Progenitor cell of endocrine pancreas (in vitro differentiated cells): ENCODE measurements around the gene SH3BP5L. TPM values are rescaled to one million over a fixed set of nuclear protein-coding genes. Genes with fewer than 3 reads are reported as not detected.
"Not testable (repeated sequence)": the region's sequence is repeated elsewhere in the genome, so short reads cannot be mapped to it uniquely, and the experiment has no call there.

ENCODE experiments used
- DNase-seq: peaks from one replicate; pipeline ENCODE4 v3.0.0; 2021; ENCODE audit warnings: low spot score; ENCODE audit not compliant: unreplicated experiment
- H3K27ac Mint-ChIP-seq: 2 replicates; pipeline ENCODE4 v1.8.0; 2021; ENCODE audit warnings: mild to moderate bottlenecking, moderate library complexity, mixed read lengths
- H3K27me3 Mint-ChIP-seq: 2 replicates; pipeline ENCODE4 v1.8.0; 2021; ENCODE audit warnings: mixed read lengths
- H3K36me3 Mint-ChIP-seq: 2 replicates; pipeline ENCODE4 v1.8.0; 2022; ENCODE audit warnings: mixed read lengths; ENCODE audit not compliant: insufficient read depth
- H3K4me1 Mint-ChIP-seq: 2 replicates; pipeline ENCODE4 v1.8.0; 2021; ENCODE audit warnings: low read depth, mixed read lengths
- H3K4me3 Mint-ChIP-seq: 2 replicates; pipeline ENCODE4 v1.8.0; 2021; ENCODE audit warnings: low read depth, mild to moderate bottlenecking, moderate library complexity, mixed read lengths
- H3K9me3 Mint-ChIP-seq: 2 replicates; pipeline ENCODE4 v1.8.0; 2021; ENCODE audit warnings: low read depth, mixed read lengths
- total RNA-seq: library from RNA; stranded (reverse); gene quantifications from 2 replicates; pipeline ENCODE4 v1.2.1, GENCODE V29; 2021
- TF ChIP-seq, protein P1 (sequence below): fragments of 200-600 bp; sonication (generic); IDR thresholded peaks from one replicate; pipeline ENCODE4 v1.5.0; 2021; ENCODE audit warnings: antibody characterized with exemption, mild to moderate bottlenecking; ENCODE audit not compliant: unreplicated experiment

The SH3BP5L gene
- total RNA-seq, 1 donor from 2014 or later, result 32.5 TPM

DNA sequence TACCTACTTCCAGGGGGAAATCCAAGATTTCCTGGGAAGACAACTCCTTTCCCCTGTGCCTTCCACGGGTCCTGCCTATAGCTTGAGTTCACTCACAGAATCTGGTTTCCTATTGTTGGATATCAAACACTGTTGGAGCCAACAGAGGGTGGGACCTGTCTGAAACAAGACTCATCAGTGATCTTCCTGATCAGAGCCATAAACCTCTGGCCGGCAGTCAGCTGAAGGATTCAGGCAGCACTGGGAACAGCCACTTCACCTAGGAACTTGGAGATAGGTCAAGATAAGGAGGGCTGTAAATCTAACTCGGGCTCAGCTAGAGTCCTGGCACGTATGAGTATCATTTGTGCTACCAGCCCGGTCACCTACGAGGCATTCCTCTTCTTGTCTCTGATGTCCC, 23.3 kb downstream of the SH3BP5L start:
- Mint-ChIP-seq H3K9me3 (peaks cover 32% of the 10 kb centered on the region), H3K27ac (no peak overlapping the region)
- no peak for DNase-seq

DNA sequence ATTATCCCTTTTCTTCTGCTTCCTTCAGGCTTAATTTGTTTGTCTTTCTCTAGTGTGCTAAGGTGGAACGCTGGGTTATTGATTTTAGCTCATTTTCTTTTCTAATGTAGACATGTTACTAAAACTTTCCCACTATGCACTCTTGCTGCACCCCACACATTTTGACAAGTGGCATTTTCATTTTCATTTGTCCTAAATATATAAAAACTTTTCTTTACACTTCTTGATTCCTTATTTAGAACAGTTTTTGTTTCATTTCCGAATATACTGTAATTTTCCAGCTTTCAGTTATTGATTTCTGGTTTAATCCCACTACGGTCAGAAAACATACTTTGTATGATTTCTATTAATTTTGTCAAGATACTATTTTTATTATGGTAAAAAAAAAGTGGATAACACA, 25.3 kb downstream of the SH3BP5L start:
- Mint-ChIP-seq H3K27me3 (no peaks in the 10 kb centered on the region), H3K27ac (no peak overlapping the region)
- no peak for DNase-seq

More for the DNA sequence above, 23.3 kb downstream of the SH3BP5L start:
- H3K4me3 Mint-ChIP-seq, result no peak overlapping the region
- H3K4me1 Mint-ChIP-seq, result peaks cover 12% of the 10 kb centered on the region
- H3K36me3 Mint-ChIP-seq, result no peaks in the 10 kb centered on the region
- TF ChIP-seq, protein P1, sequence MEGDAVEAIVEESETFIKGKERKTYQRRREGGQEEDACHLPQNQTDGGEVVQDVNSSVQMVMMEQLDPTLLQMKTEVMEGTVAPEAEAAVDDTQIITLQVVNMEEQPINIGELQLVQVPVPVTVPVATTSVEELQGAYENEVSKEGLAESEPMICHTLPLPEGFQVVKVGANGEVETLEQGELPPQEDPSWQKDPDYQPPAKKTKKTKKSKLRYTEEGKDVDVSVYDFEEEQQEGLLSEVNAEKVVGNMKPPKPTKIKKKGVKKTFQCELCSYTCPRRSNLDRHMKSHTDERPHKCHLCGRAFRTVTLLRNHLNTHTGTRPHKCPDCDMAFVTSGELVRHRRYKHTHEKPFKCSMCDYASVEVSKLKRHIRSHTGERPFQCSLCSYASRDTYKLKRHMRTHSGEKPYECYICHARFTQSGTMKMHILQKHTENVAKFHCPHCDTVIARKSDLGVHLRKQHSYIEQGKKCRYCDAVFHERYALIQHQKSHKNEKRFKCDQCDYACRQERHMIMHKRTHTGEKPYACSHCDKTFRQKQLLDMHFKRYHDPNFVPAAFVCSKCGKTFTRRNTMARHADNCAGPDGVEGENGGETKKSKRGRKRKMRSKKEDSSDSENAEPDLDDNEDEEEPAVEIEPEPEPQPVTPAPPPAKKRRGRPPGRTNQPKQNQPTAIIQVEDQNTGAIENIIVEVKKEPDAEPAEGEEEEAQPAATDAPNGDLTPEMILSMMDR, result no peak
- no peaks in the 10 kb centered on the region for H3K27me3 Mint-ChIP-seq

DNA sequence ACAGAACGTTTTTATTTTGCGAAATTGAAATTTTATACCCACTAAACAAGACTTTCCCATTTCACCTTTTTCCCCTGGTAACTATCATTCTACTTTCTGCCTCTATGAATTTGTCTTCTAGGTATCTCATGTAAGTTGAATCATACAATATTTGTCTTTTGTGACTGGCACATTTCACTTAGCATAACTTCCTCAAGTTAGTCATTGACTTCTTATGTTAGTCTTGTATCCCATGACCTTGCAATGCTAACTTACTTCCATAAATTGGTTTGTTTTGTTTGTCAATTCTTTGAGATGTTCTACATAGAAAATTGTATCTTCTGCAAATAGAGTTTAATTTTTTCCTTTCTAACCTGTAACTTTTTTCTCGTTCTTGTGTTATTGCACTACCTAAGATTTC, 26.9 kb downstream of the SH3BP5L start:
- Mint-ChIP-seq H3K4me3 (no peak overlapping the region), H3K27me3 (no peaks in the 10 kb centered on the region), H3K4me1 (peaks cover 2% of the 10 kb centered on the region), H3K36me3 (no peaks in the 10 kb centered on the region), H3K9me3 (peaks cover 47% of the 10 kb centered on the region), H3K27ac (no peak overlapping the region)
- TF ChIP-seq, protein P1, result no peak
- no peak for DNase-seq

More for the DNA sequence above, 25.3 kb downstream of the SH3BP5L start:
- no peak overlapping the region for H3K4me3 Mint-ChIP-seq
- TF ChIP-seq, protein P1, result no peak
- no peaks in the 10 kb centered on the region for H3K36me3 Mint-ChIP-seq
- peaks cover 11% of the 10 kb centered on the region for H3K4me1 Mint-ChIP-seq
- H3K9me3 Mint-ChIP-seq, result peaks cover 43% of the 10 kb centered on the region

DNA sequence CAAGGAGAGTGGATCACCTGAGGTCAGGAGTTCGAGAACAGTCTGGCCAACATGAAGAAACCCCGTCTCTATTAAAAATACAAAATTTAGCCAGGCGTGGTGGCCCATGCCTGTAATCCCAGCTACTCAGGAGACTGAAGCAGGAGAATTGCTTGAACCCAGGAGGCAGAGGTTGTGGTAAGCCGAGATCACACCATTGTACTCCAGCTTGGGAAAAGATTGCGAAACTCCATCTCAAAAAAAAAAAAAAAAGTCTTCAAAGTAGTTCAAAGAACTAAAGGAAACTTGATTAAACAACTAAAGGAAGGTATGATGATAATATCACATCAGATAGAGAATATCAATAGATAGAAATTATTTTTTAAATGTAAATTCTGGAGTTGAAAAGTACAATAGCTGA, 31.1 kb downstream of the SH3BP5L start:
- not testable (repeated sequence) for DNase-seq, H3K4me3 Mint-ChIP-seq, H3K27me3 Mint-ChIP-seq, H3K36me3 Mint-ChIP-seq, H3K27ac Mint-ChIP-seq, H3K4me1 Mint-ChIP-seq
- H3K9me3 Mint-ChIP-seq, result peaks cover 51% of the 10 kb centered on the region

DNA sequence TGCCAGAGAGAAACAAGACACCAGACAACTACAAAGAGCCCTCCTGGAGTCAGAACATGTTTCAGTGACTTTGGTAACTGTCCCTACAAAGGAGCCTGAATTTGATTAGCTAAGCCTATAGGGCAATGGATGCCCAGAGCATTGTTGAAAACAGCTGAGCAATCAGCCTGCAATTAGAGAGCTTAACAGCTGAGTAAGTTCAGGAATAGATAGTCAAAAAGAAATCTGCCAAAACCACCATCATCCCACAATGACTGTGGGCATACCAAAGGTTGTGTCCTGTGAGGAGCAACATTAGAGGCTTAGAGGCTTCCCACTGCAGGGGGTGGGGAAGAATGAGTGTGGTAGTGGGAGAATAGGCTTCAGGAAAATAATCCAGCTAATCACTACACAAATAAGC, 32.1 kb downstream of the SH3BP5L start:
- TF ChIP-seq, protein P1, result no peak
- peaks cover 50% of the 10 kb centered on the region for H3K9me3 Mint-ChIP-seq
- no peak for DNase-seq
- no peak overlapping the region for H3K4me3 Mint-ChIP-seq
- H3K4me1 Mint-ChIP-seq, result no peaks in the 10 kb centered on the region
- no peaks in the 10 kb centered on the region for H3K27me3 Mint-ChIP-seq
- H3K36me3 Mint-ChIP-seq, result no peaks in the 10 kb centered on the region
- no peak overlapping the region for H3K27ac Mint-ChIP-seq

DNA sequence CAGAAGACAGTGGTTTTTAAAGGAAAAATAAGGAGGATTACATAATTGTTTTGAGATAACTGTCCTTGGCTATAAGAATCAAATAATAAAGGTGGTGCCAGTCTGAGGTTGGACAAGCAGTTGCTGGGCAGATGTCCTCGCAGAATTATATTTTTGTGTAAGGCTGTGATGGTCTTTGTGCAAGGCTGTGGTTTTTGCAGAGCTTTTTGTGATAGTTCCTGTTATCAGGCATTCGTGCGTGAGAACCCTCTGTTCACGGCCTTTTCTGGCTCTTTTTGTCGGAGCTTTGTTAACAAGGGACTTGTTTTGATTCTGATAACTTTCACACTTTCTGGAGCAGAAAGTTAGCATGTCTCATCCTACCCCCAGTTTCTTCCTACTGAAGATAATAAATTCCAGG, 33.4 kb downstream of the SH3BP5L start:
- H3K36me3 Mint-ChIP-seq, result no peaks in the 10 kb centered on the region

More for the DNA sequence above, 33.4 kb downstream of the SH3BP5L start:
- DNase-seq, result no peak
- TF ChIP-seq, protein P1, result no peak
- Mint-ChIP-seq H3K27me3 (no peaks in the 10 kb centered on the region), H3K4me3 (no peak overlapping the region), H3K4me1 (no peaks in the 10 kb centered on the region), H3K9me3 (peaks cover 47% of the 10 kb centered on the region), H3K27ac (no peak overlapping the region)
